NCI-H1930 (cell line): ENCODE results near the gene CAMSAP1.

ENCODE experiments used
- DNase-seq, 2 experiments: peaks; one replicate each; lab custom pipeline; 2025; lab: John Stamatoyannopoulos, UW

CAMSAP1 gene

DNA sequence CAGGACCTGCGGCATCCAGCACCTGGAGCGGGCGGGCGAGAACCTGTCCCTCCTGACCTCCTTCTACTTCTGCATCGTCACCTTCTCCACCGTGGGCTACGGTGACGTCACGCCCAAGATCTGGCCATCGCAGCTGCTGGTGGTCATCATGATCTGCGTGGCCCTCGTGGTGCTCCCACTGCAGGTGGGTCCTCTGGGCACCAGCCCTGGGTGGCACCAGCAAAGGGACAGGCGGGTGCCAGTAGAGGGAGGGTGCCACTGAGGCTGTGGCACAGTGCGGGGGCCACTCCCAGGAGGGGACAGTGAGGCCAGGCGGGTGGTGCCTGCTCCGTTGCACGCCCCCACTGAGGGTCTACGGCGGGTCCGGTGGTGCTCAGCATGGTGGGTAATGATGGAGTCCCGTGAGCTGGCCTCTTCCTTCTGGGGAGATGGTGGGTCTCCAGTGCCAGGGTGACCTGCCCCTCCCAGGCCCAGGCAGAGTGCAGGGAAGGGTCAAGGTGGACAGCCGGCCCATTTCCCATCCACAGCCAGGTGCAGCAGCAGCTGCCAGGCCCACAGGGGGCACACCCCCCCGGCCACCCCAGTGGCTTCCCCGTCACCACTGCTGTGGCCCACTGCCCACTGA, 147.6 kb downstream of the CAMSAP1 start:
- DNase-seq, result no peak

DNA sequence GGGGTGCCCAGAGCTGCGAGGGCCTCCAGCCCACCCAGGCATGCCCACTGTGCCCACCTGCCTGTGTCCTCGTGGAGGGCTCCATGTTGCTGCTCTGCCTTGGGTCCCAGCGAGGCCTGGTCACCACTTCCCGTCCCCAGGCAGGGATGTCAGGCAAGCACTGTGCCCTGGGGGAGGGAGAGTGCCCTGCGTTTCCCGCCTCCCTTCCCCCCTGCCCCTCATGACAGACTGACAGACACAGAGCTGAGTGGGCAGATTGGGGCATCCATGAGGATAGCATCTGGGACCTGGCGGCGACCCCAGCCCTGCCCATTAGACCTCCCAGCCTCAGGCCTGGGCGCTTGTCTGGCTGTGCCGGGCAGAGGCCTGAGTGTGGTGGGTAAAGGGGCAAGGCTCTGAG, 148.5 kb downstream of the CAMSAP1 start:
- DNase-seq, result no peak
